ENCODE data around the gene PLS1. TPM values are rescaled to one million over a fixed set of nuclear protein-coding genes. Genes with fewer than 3 reads are reported as not detected.

PLS1 gene
- total and polyA plus RNA-seq, 2 experiments from 2014 or later = 0.54 to 0.58 TPM

DNA sequence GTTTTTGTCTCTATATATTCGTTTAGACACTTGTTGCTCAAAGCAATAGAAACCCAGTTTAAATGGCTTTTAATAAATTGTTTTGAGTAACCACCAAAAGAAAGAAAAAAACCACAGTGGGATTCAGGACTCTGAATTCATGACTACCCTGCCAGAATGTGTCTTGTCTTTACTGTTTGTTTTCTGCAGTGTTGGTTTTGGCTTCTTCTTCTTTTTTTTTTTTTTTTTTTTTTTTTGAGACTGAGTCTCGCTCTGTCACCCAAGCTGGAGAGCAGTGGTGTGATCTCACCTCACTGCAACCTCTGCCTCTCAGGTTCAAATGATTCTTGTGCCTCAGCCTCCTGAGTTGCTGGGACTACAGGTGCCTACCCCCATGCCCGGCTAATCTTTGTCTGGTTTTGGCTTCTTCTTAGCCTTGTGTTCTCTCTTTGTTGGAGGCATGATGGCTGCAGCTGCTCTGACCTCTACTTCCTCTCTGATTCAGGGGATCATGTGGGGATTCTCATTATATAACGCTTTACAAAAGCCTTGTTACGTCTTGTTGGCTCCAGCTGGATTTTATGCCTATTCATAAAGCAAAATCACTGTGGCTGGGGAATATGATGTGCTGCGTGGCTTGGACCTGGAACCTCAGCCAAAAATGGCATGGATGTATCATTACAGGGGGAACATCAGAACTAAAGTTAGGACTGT lies 54.0 kb downstream of the PLS1 start:
- Histone ChIP-seq H4K20me1 (ENCODE audit: insufficient read depth) (no peaks in the 10 kb centered on the region), H3K4me2 (ENCODE audit: unreplicated experiment) (no peak overlapping the region), H3K9me3 (ENCODE audit: low read depth) (no peaks in the 10 kb centered on the region), H3K4me3 (no peak overlapping the region), H3K27me3 (replicated peaks; ENCODE audit: insufficient read depth) (no peaks in the 10 kb centered on the region), H2AFZ (no peak overlapping the region), H3K9me2 (ENCODE audit: insufficient read depth) (no peaks in the 10 kb centered on the region), H3K36me3 (ENCODE audit: low read depth) (no peaks in the 10 kb centered on the region), H3F3A (ENCODE audit: insufficient read depth) (no peaks in the 10 kb centered on the region), H3K79me2 (ENCODE audit: insufficient read depth) (no peaks in the 10 kb centered on the region), H3K9ac (no peak overlapping the region), H3K4me1 (ENCODE audit: insufficient read depth) (peaks cover 9% of the 10 kb centered on the region; the same call in 1 of the 2 replicates), H3K27ac (no peak overlapping the region)
- TF ChIP-seq EZH2phosphoT487 (IDR thresholded peaks at IDR 0.05; ENCODE audit: insufficient read depth, low read depth) = no peak
- TF ChIP-seq EZH2 (IDR thresholded peaks at IDR 0.05; ENCODE audit: insufficient read depth, poor library complexity, severe bottlenecking) = no peak
- in situ Hi-C loops (cut with MboI) = no loop called here
- DNase-seq = no peak
- 23 to 38% methylated on average over 5 to 6 of the region's 6 CpGs for WGBS, 2 experiments (ENCODE audit: low coverage in 1 of 2, low lambda C conversion rate in 2 of 2, missing lambda C conversion rate in 2 of 2)

DNA sequence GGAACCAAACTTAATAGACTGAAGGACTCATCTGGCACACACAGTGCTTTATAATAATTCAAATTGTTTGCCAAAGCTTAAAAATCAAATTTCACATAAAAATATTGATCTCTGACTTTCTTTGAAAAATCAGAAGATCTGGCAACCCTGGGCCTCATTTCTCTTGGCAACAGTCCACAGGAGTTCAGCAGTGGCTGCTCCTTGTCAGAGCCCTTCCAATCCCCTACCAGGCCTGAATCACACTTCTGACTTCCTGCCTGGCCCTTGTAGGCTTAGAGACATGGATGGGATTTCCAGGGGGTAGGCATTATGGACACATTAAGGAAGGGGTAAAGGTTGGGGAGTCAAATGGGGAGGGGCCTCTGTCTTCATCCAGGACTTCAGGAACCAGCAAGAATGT lies 55.5 kb downstream of the PLS1 start:
- H2AFZ ChIP-seq = no peak overlapping the region
- no peak overlapping the region for H3K4me2 ChIP-seq (ENCODE audit: unreplicated experiment)
- no peak overlapping the region for H3K4me3 ChIP-seq
- H3K9me2 ChIP-seq (ENCODE audit: insufficient read depth) = no peaks in the 10 kb centered on the region
- H3K79me2 ChIP-seq (ENCODE audit: insufficient read depth) = no peaks in the 10 kb centered on the region
- H3K9ac ChIP-seq = no peak overlapping the region
- TF ChIP-seq EZH2phosphoT487 (IDR thresholded peaks at IDR 0.05; ENCODE audit: insufficient read depth, low read depth) = no peak
- TF ChIP-seq EZH2 (IDR thresholded peaks at IDR 0.05; ENCODE audit: insufficient read depth, poor library complexity, severe bottlenecking) = no peak
- DNase-seq = no peak
- H3K27me3 ChIP-seq (replicated peaks; ENCODE audit: insufficient read depth) = no peaks in the 10 kb centered on the region
- H3F3A ChIP-seq (ENCODE audit: insufficient read depth) = no peaks in the 10 kb centered on the region
- in situ Hi-C loops (cut with MboI) = no loop called here
- H3K36me3 ChIP-seq (ENCODE audit: low read depth) = no peaks in the 10 kb centered on the region
- no peaks in the 10 kb centered on the region for H4K20me1 ChIP-seq (ENCODE audit: insufficient read depth)
- no peak overlapping the region for H3K27ac ChIP-seq
- no peaks in the 10 kb centered on the region for H3K4me1 ChIP-seq (ENCODE audit: insufficient read depth)
- H3K9me3 ChIP-seq (ENCODE audit: low read depth) = no peaks in the 10 kb centered on the region

DNA sequence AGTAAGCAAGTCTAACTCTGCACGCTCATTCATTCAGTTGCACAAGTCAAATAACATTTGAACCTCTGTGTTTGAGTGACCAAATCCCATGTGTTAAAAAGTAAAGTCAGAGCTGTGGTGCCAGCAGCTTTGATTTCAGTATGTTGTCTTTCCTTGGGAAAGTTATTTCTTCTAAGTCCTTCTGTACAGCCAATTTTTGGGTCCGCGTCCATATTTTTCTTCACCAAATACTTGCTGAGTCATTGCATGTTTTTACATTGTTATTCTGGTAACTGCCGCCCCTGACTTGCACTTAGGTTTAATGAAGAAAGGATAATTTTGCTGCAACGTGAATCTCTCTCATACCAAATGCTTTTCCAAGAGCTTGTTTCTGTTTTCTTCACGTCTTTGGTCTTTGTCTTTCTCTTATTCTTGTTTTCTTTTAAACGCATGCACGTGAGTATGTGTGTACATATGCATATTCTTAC lies 56.7 kb downstream of the PLS1 start:
- in situ Hi-C loops (cut with MboI) = no loop called here
- no peaks in the 10 kb centered on the region for H3K4me1 ChIP-seq (ENCODE audit: insufficient read depth)
- H3K4me3 ChIP-seq = no peak overlapping the region
- WGBS, 2 experiments (ENCODE audit: low coverage in 1 of 2, low lambda C conversion rate in 2 of 2, missing lambda C conversion rate in 2 of 2) = 77 to 78% methylated on average over 8 of the region's 8 CpGs
- TF ChIP-seq EZH2 (IDR thresholded peaks at IDR 0.05; ENCODE audit: insufficient read depth, poor library complexity, severe bottlenecking) = no peak
- TF ChIP-seq EZH2phosphoT487 (IDR thresholded peaks at IDR 0.05; ENCODE audit: insufficient read depth, low read depth) = no peak
- no peaks in the 10 kb centered on the region for H3K79me2 ChIP-seq (ENCODE audit: insufficient read depth)
- no peak overlapping the region for H3K9ac ChIP-seq
- no peaks in the 10 kb centered on the region for H3F3A ChIP-seq (ENCODE audit: insufficient read depth)
- no peak overlapping the region; the same call in 1 of the 2 replicates for H2AFZ ChIP-seq
- no peak overlapping the region for H3K4me2 ChIP-seq (ENCODE audit: unreplicated experiment)
- DNase-seq = no peak
- no peaks in the 10 kb centered on the region for H4K20me1 ChIP-seq (ENCODE audit: insufficient read depth)
- H3K9me3 ChIP-seq (ENCODE audit: low read depth) = no peaks in the 10 kb centered on the region
- H3K36me3 ChIP-seq (ENCODE audit: low read depth) = no peaks in the 10 kb centered on the region
- no peaks in the 10 kb centered on the region for H3K9me2 ChIP-seq (ENCODE audit: insufficient read depth)
- no peaks in the 10 kb centered on the region for H3K27me3 ChIP-seq (replicated peaks; ENCODE audit: insufficient read depth)
- H3K27ac ChIP-seq = no peak overlapping the region

DNA sequence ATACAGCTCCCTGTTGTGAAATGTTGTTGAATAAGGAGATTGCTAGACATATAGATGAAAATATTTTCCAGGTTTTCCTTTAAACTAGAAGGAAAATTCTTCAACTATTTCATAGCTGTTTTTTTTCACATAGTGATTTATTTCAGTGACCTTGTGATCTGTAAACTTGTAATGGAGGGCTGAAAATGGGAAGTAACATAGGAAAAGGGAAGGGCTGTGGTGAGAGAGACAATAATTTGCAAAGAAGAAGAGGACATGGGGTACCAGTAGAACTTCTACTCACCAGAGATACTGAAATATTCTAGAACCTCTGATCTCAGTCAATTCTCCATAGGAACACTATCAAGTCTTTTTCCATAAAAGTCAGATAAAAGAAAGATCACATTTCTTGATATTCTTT lies 60.4 kb downstream of the PLS1 start:
- Histone ChIP-seq H3K9me2 (ENCODE audit: insufficient read depth) (no peaks in the 10 kb centered on the region), H3K79me2 (ENCODE audit: insufficient read depth) (no peaks in the 10 kb centered on the region), H4K20me1 (ENCODE audit: insufficient read depth) (no peaks in the 10 kb centered on the region), H3K27ac (no peak overlapping the region), H3K36me3 (ENCODE audit: low read depth) (no peaks in the 10 kb centered on the region), H3K9ac (no peak overlapping the region), H3K4me1 (ENCODE audit: insufficient read depth) (no peaks in the 10 kb centered on the region), H3K4me3 (no peak overlapping the region), H3K9me3 (ENCODE audit: low read depth) (no peaks in the 10 kb centered on the region), H3K4me2 (ENCODE audit: unreplicated experiment) (no peak overlapping the region), H3F3A (ENCODE audit: insufficient read depth) (no peaks in the 10 kb centered on the region), H3K27me3 (replicated peaks; ENCODE audit: insufficient read depth) (no peaks in the 10 kb centered on the region), H2AFZ (no peak overlapping the region)
- TF ChIP-seq EZH2 (IDR thresholded peaks at IDR 0.05; ENCODE audit: insufficient read depth, poor library complexity, severe bottlenecking) (no peak), EZH2phosphoT487 (IDR thresholded peaks at IDR 0.05; ENCODE audit: insufficient read depth, low read depth) (no peak)
- no peak for DNase-seq
- in situ Hi-C loops (cut with MboI) = no loop called here

DNA sequence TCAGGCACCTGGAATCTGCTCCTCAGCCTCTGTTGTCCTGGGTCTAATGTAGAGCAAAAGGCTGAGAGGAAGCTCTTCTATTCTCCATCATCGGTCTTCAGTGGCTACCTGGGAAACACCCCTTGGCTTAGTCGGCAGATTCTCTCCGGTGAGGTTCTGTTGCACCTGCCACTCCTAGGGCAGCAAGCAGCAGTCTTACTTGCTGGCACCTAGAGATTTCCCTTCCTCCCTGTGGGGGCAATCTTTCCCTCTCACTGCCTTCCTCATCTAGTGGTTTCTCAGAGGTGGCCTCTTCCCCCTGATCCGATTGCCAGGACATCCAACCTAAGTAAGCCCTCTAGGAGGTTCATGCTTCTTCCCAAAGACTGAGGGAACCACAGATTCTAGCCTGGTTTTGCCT lies 60.8 kb downstream of the PLS1 start:
- no peaks in the 10 kb centered on the region for H3K9me3 ChIP-seq (ENCODE audit: low read depth)
- no peak overlapping the region for H3K27ac ChIP-seq
- 94 to 96% methylated on average over 4 of the region's 4 CpGs for WGBS, 2 experiments (ENCODE audit: low coverage in 1 of 2, low lambda C conversion rate in 2 of 2, missing lambda C conversion rate in 2 of 2)
- no peaks in the 10 kb centered on the region for H3F3A ChIP-seq (ENCODE audit: insufficient read depth)
- no peak for TF ChIP-seq EZH2phosphoT487 (IDR thresholded peaks at IDR 0.05; ENCODE audit: insufficient read depth, low read depth)
- TF ChIP-seq EZH2 (IDR thresholded peaks at IDR 0.05; ENCODE audit: insufficient read depth, poor library complexity, severe bottlenecking) = no peak
- H3K27me3 ChIP-seq (replicated peaks; ENCODE audit: insufficient read depth) = no peaks in the 10 kb centered on the region
- no peak overlapping the region for H3K9ac ChIP-seq
- in situ Hi-C loops (cut with MboI) = no loop called here
- no peak for DNase-seq
- H2AFZ ChIP-seq = no peak overlapping the region
- no peak overlapping the region for H3K4me3 ChIP-seq
- no peaks in the 10 kb centered on the region for H3K36me3 ChIP-seq (ENCODE audit: low read depth)
- H3K9me2 ChIP-seq (ENCODE audit: insufficient read depth) = no peaks in the 10 kb centered on the region
- H3K4me1 ChIP-seq (ENCODE audit: insufficient read depth) = no peaks in the 10 kb centered on the region
- no peak overlapping the region for H3K4me2 ChIP-seq (ENCODE audit: unreplicated experiment)
- H4K20me1 ChIP-seq (ENCODE audit: insufficient read depth) = no peaks in the 10 kb centered on the region
- H3K79me2 ChIP-seq (ENCODE audit: insufficient read depth) = no peaks in the 10 kb centered on the region
